GM03348 (cell line): ENCODE data around the gene AFAP1L1.
A peak's percentile ranks its signal among the peaks of the same experiment; 100 is the strongest.
"Not testable (repeated sequence)": the region's sequence is repeated elsewhere in the genome, so short reads cannot be mapped to it uniquely, and the experiment has no call there.

Experiments
- DNase-seq: peaks from one replicate; pipeline ENCODE4 v3.0.0; 2012; ENCODE audit warnings: low spot score

AFAP1L1 gene

DNA sequence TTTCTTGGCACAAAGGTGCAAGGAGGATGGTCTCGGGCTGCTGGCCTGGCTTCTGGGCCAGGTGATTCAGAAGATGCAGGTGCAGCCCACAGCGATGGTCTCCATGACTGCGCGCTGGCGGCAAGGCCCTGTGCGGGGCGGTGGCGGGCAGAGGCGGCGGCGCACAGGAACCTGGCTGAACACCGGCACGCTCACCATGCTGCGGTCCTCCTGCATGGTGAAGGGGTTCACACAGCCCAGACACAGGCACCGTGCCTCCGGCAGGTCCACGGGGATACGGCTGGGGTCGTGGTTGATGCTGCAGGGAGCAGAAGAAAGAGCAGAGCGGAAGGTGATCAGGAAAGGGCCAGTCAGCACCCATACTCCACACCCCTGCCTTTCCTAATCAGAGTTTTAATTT lies 102.6 kb downstream of the AFAP1L1 start:
- DNase-seq = no peak

DNA sequence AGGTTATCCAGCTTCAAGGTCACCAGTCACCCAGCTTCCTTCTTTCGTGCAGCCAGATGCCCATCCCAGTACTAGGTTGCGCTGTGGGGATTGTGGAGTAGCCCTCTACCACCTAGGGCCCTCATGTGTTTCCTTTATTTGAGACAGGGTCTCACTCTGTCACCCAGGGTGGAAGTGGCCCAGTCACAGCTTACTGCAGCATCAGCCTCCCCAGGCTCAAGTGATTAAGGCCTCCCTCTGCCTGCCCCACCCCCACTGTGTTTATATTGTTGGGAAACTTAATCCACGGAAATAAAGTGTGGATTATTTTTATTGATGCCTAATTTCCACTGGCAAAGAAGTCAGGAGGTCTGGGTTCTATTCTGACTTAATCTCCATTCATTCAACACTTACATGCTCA lies 103.1 kb downstream of the AFAP1L1 start:
- DNase-seq = no peak

DNA sequence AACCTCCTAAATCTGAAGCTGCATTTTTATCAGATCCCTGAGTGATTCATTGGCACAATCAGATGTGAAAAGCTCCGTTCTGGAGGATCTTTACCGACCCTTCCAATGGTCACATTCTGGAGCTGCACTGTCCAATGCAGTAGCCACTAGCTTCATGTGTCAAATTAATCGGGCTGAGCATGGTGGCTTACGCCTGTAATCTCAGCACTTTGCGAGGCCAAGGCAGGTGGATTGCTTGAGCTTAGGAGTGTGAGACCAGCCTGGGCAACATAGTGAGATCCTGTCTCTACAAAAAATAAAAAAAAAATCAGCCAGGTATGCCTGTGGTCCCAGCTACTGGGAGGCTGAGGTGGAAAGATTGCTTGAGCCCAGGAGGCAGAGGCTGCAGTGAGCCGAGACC lies 103.8 kb downstream of the AFAP1L1 start:
- DNase-seq = no peak

DNA sequence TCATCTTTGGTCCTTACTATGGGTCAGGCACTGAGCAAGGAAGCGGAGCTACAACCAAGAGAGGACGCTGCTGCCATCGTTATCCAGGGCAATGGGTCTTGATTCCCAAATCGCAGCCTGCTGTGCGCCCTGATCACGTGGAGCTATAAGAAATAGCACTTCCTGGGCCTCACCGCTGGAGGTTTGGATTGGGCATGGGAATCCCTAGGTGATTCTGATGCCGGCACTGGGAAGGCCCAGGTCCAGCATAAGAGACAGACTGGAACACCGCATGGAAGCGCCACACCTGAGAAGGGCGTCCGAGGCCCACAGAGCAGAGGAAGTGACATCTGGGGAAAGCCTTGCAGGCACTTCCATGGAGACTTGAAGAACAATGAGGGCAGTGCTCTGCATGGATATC lies 104.4 kb downstream of the AFAP1L1 start:
- DNase-seq = no peak

DNA sequence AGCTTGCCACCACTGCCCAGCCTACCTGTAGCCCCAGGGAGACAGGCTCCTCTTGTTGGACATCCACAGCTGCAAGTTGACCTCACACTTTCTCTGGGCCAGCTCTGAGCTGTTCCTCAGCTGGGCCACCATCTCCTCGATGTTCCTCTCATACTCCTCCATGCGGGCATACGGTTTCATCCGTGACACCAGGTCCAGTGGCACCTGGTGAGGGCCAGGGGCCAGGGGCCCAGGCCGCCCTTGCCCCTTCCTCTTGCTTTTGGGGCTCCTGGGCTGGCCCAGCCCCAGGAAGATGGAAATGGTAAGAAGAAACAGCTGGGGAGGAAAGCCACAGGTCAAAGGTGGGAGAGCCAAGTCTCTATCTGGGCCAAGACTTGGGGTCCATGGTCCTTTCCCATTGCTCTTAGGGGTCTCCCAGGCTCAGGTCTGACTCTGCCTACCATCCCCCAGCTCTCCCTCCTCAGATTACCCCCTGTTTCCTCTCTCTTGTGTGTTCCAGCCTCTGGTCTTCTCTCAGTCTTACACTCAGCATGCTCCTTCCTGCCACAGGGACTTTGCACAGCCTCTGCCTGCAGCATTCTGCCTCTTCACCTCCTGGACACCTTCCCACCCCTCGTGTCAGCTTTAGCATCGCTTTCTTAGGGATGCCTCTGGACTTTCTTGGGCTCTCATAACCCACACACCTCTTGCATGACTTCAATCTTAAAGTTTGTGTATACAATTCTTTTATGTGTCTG lies 105.2 kb downstream of the AFAP1L1 start:
- DNase-seq = no peak

DNA sequence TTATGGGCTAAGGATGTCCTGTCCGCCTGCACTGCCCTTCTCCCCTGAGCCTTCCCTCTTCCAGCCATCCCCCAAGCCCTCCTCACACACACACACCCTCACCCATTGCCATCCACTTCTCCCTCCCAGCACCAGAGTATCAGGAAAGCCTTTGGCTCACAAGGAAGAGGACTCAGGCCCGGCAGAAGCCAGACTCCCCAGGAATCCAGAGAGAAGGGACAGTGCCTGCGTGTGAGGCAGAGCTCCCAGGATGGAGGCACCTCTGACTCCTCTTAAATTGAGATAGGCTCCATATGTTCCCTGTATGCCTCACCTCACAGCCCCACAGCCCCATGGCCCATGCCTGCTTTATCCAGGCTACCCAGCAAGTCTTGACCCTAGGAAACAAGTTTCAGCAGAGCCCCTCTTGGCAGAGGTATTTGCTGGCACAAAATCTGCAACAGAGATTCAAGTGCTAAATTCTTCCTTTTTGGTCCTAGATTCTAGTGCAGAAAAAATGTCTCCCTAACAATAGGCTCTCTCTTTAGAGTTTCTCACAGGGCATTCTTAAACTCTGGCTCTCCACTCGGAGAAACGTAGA lies 106.7 kb downstream of the AFAP1L1 start:
- DNase-seq = no peak

DNA sequence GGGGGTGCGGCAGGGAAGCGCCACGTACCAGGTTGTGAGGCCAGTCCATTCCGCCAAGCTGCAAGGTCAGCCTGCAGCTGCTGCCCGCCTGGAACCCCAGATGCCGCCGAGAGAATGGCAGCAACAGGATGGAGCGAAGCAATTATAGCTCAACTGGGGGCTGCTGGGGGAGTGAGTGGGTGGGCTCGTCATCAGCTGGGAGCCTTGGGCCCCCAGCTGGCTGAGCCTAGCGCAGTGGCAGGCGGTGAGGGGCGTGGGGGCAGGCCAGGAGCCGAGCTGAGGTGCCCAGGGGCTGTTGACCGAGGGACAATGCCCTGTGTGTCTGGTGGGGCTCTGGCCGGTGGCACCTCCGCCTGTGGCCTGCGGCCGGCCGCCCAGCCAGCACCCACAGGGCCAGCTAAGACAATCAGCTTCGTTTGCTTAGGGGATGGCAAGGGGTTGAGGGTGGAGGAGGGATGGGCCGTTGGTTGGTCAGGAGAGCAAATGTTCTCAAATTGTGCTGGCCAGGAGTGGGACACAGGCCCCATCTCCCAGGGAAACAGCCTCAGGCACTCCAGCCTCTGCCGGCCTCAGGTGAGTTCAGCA lies 107.6 kb downstream of the AFAP1L1 start, which contains the start of gene IL17B:
Gene IL17B (minus strand): TSS at position 116 of the 585 bp plus-strand sequence. CDS start 67 bp downstream, at position 49.
- no peak for DNase-seq

DNA sequence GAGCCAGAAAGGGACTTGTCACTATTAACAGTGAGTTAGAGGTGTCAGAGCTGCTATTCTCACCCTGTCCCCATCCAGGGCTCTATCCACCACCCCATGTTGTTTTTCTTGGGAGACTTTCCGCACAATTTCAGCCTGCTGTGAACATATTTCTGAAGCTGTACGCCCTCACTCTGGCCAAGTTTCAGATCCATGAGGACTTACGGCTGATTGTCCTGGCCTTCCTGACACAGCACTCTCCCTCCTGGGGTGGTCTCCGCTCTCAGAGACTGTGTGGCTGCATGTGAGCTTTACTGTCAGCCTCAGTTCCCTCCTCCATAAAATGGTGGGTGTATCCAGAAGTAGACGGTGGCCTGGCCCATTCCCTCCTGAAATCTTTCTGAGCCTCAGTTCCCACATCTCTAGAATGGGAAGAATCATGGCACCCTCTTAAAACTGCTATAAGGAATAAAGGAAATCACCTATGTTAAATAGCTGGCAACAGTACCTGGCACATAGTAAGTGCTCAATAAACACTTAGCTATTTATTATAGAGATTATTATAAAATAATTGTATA lies 108.2 kb downstream of the AFAP1L1 start:
- DNase-seq = no peak

DNA sequence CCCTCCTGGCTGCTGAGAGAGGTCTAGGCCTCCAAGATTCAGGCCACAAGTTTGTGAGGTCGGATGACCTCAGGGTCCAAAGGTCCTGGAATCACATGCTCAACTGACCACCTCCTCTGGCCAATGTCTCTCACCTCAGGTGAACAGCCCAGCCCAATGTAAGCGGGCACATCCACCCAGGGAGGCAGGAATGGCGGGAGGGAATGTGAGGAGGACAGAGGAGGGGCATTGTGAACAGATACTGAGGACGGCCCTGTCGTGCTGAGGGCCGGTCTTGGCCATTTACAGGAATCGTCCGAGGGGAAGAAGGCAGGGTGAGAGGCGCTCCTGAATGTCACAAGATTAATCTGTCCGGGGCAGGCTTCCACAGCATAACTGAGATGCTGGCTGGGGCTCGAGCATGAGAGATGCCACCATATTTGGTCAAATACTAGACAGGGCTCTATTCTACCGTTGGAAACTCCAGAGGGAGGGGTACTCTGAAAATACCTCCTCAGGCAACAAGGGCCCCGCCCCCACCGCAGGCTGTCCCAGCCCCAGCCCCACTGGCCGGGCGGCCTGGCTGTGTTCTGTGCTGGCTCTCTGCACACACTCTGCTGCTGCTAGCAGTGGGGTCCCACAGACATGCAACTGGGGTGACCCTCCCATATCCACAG lies 108.9 kb downstream of the AFAP1L1 start:
- no peak for DNase-seq

DNA sequence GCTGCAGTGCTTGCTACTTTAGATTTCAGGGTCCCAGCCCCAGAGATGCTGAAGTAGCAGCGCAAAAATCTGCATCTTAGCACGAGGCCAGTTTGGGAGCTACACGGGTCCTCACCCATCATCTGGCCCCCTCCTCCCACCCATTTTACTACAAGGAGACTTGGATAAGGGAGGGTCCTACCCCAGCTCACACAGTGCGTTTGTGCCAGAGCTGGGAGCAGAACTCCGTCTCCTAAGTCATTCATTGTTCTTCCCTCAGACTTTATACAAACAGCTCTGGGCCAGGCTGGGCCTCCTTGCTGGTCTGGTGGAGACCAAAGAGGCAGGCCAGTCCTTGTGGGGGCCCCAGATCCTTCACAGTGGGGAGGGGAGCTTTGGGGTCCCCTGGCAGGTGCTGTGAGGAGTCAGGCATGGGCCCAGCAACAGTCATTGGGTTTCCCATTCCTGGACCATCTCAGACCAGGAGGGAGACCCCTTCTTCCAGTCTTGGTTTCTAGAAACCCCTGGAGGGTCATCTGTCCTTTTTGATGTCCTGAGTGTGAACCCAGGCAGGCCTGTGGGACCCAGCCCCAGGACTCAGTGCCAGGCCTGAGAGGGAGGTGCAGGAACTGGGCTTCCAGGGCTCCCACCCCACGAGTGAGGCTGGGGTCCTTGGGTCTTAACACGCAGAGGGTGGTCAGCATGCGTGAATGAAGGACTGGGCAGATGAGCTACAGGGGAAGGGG lies 109.8 kb downstream of the AFAP1L1 start:
- no peak for DNase-seq

DNA sequence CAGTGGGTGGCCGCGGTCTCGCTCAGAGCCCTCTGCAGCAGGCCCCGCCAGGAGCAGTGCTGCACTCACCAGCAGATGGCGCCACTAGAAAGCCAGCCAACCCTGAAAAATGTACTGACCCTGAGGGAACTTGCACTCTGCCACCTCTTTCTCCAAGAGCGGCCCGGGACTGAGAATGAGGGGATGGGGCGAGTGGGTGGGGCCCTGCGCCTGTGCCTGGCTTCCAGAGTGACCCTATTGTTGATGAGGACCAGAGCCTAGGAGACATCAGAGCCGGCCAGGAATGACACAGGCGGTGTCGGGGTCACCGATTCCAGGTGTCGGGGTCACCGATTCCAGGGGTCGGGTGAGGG lies 110.3 kb downstream of the AFAP1L1 start:
- peak; percentile 91 for DNase-seq

DNA sequence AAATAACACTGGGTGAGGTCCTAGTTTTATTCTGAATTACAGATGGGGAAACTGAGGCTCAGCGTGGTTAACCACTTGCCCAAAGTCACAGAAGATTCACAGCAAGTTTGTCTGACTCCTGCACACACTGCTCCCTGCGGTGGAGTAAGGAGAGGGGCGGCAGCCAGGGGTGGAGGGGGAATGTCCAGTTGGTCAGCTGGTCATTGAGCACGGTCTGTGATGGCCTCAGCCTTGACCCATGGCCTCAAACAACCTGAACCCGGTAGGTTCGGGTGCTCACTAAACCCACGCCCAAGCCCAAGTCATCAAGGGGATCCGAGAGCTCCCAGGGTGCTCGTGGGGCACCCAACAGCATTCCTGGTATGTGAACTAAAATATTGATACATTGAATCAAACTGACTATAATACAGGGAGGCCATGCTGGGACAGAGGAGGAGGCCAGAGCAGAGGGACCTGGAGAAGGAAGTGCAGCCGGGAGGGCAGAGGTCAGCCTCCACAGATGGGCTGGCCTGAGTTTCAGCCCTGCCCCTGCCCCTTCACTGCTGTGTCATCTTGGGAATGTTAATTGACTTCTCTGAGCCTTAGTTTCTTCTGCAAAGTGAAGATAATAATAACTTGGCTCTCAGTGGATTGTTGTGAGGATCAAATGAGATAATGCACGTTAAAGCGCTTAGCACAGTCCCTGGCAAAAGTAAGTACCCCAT lies 111.0 kb downstream of the AFAP1L1 start:
- no peak for DNase-seq

DNA sequence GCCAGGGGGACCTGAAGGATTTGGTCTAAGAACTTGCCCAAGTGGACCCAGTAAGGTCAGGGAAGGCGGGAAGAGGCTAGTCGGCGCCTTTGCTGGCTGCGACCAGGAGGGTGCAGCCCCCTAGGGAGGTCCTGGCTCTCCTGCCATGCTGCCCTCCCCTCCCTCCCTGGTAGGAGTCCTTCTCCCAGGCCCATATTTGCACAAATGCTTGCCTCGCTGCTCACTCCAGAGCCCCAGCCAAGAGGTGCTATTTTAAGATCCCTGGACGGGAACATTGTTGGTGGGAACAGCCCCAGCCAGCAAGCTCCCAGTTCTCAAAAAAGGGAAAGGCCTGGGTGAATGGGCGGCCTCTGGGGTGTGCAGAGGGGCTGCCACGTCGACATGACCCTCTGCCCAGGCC lies 111.7 kb downstream of the AFAP1L1 start:
- DNase-seq = no peak

DNA sequence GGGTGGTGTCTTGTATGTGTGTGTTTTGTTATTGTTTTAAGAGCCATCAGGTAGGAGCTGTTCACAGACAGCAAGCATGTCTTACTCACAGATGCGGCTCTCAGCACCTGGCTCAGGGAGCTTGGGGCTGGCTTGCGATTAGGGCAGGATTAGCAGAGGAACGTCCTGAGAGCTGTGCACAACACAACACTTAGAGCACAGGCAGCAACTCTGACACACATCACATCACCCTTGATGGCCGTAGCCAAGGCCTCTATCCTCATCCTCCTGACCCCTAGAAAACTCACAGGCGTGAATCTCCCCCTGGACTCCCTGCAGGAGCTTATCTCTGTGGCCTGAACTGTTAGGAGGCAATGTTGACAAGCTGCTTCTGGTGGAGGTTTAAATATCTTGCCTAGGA lies 114.5 kb downstream of the AFAP1L1 start:
- no peak for DNase-seq

DNA sequence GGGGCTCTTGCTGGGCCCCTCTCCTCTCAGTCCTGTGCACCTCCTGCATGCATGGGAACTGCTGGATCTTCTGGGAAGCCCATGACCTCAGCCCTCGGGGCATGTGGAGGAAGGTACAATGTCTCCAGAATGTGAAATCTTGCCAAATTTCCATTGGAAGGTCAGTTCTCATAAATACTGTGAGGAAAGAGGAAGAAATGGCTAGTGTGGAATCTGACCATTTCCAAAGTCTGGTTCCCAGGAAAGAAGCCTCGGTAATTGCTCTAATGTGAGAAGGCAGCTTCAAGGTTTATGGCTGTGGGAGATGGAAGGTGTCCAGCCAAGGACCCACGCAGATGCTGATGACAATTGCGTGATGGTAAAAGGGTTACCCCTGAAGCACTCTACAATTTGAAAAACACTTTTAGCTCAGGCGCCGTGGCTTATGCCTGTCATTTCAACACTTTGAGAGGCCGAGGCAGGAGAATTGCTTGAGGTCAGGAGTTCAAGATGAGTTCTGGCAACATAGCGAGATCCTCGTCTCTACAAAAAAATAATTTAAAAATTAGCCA lies 115.5 kb downstream of the AFAP1L1 start:
- DNase-seq = no peak

DNA sequence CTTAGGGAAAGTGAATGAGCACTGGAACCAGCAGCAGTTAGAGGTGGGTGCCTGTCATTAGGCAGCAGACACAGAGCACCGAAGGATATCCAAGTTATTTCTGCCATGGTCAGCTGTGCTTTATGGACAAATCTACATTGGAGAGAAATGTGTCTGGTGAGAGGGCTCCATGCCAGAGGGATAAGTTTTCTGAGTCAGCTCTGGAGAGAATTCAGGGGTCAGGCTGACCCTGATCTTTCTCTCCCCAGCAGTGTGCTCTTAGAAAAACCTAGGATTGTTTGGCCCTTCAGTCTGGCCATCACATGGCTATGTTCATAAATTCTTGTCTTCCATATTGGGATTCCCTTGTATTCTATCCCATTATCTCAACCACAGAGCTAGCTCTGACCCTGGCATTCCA lies 116.3 kb downstream of the AFAP1L1 start:
- DNase-seq = peak; percentile 44

DNA sequence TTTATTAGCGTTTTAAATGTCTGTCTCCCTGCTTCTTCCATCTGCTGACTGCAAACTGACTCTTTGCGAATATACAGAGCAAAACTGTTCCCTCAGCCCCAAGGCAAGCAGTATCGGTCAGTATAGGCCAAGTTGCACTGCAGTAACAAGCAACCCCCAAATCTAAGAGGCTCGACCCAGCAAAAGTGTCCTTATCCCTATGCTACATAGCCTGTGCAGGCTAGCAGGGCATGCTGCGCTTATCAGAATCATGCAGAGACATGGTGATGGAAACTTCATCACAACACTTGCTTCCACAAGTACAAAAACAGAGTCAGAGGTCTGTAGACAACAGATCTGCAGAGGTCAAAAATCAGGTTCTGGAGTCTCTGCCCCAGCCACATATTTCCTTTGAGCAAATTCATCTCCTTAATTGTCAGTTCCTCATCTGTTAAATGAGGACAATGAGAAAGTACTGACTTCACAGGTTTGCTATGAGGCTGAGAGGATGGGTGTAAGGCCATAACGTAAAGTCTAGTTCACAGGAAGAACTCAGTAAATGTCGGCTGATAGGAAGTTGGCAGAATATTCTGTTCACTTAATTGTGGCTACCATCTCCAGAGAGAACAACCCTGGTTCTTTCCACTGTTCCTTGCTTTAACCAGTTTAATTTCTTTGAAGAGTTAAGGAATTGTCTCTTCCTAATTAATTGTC lies 117.0 kb downstream of the AFAP1L1 start:
- DNase-seq = no peak

DNA sequence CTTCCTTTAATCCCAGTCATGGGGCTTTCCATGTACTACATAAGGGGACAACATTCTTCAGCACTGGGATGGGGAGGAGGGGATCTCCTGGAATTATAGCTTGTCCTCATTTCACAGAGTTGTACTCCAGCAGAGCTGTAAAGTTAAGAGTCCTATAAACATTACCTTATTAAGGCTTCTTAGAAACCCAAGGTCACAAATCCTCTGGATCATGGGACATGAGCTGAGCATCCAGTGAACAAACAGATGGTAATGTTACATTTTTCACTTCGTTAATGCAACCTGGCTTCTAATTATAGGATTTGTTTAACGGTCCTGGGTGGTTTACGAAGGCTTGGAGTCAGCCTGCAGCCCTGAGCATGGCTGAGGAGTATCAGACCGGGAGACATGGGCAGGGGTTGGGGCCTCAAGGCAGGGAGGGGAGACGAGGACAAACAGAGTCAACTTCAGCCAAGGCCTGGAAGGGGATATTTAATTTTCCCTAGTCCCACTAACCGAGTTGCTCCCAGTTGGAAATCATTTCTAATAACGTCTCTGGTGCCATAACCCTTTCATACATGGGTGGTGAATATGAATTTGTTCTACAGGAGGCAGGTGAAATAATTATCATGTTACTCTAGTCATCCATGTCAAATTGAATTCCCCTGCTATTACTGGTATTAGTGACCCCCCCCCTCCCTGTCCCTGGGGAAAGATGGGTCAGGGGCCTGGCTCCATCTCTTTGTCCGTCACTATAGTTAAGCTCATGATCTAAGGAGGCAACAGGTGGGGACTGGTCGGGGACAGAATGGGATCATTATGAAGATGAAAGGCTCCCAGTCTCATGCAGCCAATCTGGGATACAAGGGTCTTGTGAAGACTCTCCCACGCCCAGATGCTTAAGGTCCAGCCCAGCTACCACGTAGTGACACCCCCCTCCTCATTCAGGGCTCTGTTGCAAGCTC lies 118.2 kb downstream of the AFAP1L1 start:
- no peak for DNase-seq

DNA sequence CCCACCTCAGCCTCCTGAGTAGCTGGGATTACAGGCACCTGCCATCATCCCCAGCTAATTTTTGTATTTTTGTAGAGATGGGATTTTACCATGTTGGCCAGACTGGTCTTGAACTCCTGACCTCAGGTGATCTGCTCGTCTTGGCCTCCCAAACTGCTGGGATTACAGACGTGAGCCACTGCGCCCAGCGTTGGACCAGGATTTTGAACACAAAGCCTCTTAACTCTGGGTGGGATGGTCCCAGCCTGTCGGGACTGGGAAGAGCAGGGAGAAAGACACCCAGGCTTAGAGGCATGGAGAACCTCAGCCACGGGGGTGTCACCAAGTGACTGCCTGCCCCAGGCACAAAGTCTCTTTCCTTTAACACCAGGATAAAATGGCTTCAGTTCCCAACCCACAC lies 119.4 kb downstream of the AFAP1L1 start:
- DNase-seq = not testable (repeated sequence)
